ENCODE data around the gene LCOR.

- no peak for TF ChIP-seq CTCF (IDR thresholded peaks at IDR 0.05 in 4 of 5, conservative IDR thresholded peaks at IDR 0.05 in 1 of 5)
- no peak for TF ChIP-seq POLR2A (IDR thresholded peaks at IDR 0.05)
Observed at GRCh38 chr10:97019213-97019844, 187.2 kb downstream of the LCOR start.
